Activated CD8-positive, alpha-beta memory T cell treated with anti-CD3 and anti-CD28 coated beads for 24 hours (primary cell): ENCODE results near the gene CYBB.
"Not testable (repeated sequence)": the region's sequence is repeated elsewhere in the genome, so short reads cannot be mapped to it uniquely, and the experiment has no call there.

ENCODE experiments used
- DNase-seq: peaks from one replicate; pipeline ENCODE4 v3.0.0-alpha.2; 2020

Gene CYBB

GRCh38 chrX:37779857-37780256 is at the start of gene CYBB:
CYBB (plus strand) TSS chrX:37780059; CDS start chrX:37780078, 19 bp downstream.
- DNase-seq: no peak

GRCh38 chrX:37745354-37745753 is 34.5 kb upstream of the CYBB start:
- DNase-seq: peak; percentile 89

GRCh38 chrX:37745835-37746217 is 34.0 kb upstream of the CYBB start:
- no peak for DNase-seq

- DNase-seq: peak; percentile 71
Measured at GRCh38 chrX:37746218-37746941, 33.5 kb upstream of the CYBB start.

- DNase-seq: no peak
Measured at GRCh38 chrX:37746951-37747350, 32.9 kb upstream of the CYBB start.

GRCh38 chrX:37752281-37752680 is 27.6 kb upstream of the CYBB start:
- DNase-seq: no peak

GRCh38 chrX:37752936-37753335 is 26.9 kb upstream of the CYBB start:
- no peak for DNase-seq

GRCh38 chrX:37753384-37753783 is 26.5 kb upstream of the CYBB start:
- no peak for DNase-seq

- DNase-seq: no peak
Measured at GRCh38 chrX:37754516-37754915, 25.3 kb upstream of the CYBB start.

GRCh38 chrX:37755025-37755424 is 24.8 kb upstream of the CYBB start:
- no peak for DNase-seq

- DNase-seq: no peak
Measured at GRCh38 chrX:37757082-37757481, 22.8 kb upstream of the CYBB start.

- DNase-seq: no peak
Measured at GRCh38 chrX:37759351-37759750, 20.5 kb upstream of the CYBB start.

- no peak for DNase-seq
Measured at GRCh38 chrX:37759878-37760418, 19.9 kb upstream of the CYBB start.

GRCh38 chrX:37763400-37763799 is 16.5 kb upstream of the CYBB start:
- no peak for DNase-seq

GRCh38 chrX:37765507-37765906 is 14.4 kb upstream of the CYBB start:
- DNase-seq: no peak

- DNase-seq: no peak
Measured at GRCh38 chrX:37767430-37767829, 12.4 kb upstream of the CYBB start.

- not testable (repeated sequence) for DNase-seq
Measured at GRCh38 chrX:37768866-37769265, 11.0 kb upstream of the CYBB start.

GRCh38 chrX:37776283-37776986 is 3.4 kb upstream of the CYBB start:
- no peak for DNase-seq

- no peak for DNase-seq
Measured at GRCh38 chrX:37776987-37777325, 2.9 kb upstream of the CYBB start.

GRCh38 chrX:37781081-37781480 is 1.2 kb downstream of the CYBB start:
- no peak for DNase-seq

- no peak for DNase-seq
Measured at GRCh38 chrX:37781814-37782213, 2.0 kb downstream of the CYBB start.

- no peak for DNase-seq
Measured at GRCh38 chrX:37782359-37782758, 2.5 kb downstream of the CYBB start.

- DNase-seq: no peak
Measured at GRCh38 chrX:37783305-37783704, 3.4 kb downstream of the CYBB start.

GRCh38 chrX:37785569-37785968 is 5.7 kb downstream of the CYBB start:
- no peak for DNase-seq
